GM12878 (cell line): ENCODE data around the gene CFAP92.

ENCODE experiments used
- CBFB ChIP-seq: IDR thresholded peaks from 2 replicates; pipeline ENCODE4 v1.6.1; 2016; ENCODE audit warnings: antibody characterized with exemption, low read depth
- EGR1 ChIP-seq, 2 experiments: IDR thresholded peaks; 1 replicate in 1 of 2; 2 replicates in 1 of 2; pipeline ENCODE4 v1.6.1; 2011 to 2012; ENCODE audit warnings: low read depth in 2 of 2, low read length in 2 of 2, borderline replicate concordance in 1 of 2, mild to moderate bottlenecking in 1 of 2, moderate library complexity in 1 of 2
- RAD21 ChIP-seq: IDR thresholded peaks from 2 replicates; pipeline ENCODE4 v1.6.1; 2011; ENCODE audit warnings: mild to moderate bottlenecking, low read depth, low read length, moderate library complexity; ENCODE audit not compliant: insufficient read depth
- TF ChIP-seq, protein P1 (sequence below), 3 experiments: IDR thresholded peaks in 2 of 3; conservative IDR thresholded peaks in 1 of 3; 2 replicates each; pipeline ENCODE4 v1.5.1; 2011; ENCODE audit warnings: low read depth in 3 of 3, low read length in 3 of 3, mild to moderate bottlenecking in 3 of 3, control low read depth in 2 of 3, moderate library complexity in 2 of 3, inconsistent platforms in 1 of 3, mixed read lengths in 1 of 3; ENCODE audit not compliant: control insufficient read depth in 2 of 3, insufficient read depth in 1 of 3; ENCODE audit errors: extremely low read depth in 1 of 3
- TF ChIP-seq, protein P2 (sequence below): IDR thresholded peaks from 2 replicates; pipeline ENCODE4 v1.6.1; 2012; ENCODE audit warnings: low read depth, low read length, improper control_type of control experiment

DNA sequence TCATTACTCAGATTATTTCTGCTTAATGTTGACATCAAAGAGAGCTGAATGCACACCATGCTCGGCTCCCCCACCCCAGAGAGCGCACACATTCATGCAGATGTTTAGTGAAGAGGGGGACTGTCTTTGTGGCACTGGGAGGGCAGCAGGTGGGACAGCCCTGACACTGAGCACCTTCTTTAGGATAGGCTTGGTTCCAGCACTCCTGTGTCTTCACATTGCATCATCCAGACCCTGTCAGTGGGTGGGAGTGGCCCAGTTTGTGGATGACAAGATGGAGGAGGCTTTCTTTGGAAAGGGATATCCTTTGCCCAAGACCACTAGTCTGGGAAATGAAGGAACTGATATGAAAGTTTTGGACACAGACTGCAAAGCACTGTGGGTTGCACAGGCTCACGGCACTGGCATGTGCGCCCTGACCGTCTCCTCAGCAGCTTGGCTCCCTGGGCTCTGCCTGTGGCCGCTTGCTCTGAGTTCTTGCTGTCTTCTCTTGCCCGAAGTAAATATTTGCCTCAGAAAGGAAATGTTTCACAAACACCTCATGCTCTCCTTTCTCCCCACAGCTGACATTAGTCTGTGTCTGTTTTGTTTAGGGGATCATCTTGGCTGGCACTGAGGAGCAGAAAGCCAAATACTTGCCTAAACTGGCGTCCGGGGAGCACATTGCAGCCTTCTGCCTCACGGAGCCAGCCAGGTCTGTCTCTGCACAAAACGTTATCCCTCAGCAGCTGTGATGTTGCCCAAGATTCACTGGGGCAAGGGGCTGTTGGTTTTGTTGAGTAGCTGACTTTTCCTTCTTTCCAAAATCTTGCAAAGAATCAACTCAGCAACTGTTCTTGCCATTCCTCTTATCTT lies 97.8 kb downstream of the CFAP92 start:
- TF ChIP-seq, protein P1, sequence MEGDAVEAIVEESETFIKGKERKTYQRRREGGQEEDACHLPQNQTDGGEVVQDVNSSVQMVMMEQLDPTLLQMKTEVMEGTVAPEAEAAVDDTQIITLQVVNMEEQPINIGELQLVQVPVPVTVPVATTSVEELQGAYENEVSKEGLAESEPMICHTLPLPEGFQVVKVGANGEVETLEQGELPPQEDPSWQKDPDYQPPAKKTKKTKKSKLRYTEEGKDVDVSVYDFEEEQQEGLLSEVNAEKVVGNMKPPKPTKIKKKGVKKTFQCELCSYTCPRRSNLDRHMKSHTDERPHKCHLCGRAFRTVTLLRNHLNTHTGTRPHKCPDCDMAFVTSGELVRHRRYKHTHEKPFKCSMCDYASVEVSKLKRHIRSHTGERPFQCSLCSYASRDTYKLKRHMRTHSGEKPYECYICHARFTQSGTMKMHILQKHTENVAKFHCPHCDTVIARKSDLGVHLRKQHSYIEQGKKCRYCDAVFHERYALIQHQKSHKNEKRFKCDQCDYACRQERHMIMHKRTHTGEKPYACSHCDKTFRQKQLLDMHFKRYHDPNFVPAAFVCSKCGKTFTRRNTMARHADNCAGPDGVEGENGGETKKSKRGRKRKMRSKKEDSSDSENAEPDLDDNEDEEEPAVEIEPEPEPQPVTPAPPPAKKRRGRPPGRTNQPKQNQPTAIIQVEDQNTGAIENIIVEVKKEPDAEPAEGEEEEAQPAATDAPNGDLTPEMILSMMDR (IDR thresholded peaks at IDR 0.05 in 2 of 3, conservative IDR thresholded peaks at IDR 0.05 in 1 of 3; ENCODE audit: control insufficient read depth in 2 of 3, extremely low read depth in 1 of 3, insufficient read depth in 1 of 3, low read depth in 3 of 3, low read length in 3 of 3): no peak
- no peak for TF ChIP-seq RAD21
- TF ChIP-seq, protein P2, sequence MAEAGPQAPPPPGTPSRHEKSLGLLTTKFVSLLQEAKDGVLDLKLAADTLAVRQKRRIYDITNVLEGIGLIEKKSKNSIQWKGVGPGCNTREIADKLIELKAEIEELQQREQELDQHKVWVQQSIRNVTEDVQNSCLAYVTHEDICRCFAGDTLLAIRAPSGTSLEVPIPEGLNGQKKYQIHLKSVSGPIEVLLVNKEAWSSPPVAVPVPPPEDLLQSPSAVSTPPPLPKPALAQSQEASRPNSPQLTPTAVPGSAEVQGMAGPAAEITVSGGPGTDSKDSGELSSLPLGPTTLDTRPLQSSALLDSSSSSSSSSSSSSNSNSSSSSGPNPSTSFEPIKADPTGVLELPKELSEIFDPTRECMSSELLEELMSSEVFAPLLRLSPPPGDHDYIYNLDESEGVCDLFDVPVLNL: no peak
- no peak for TF ChIP-seq EGR1 (IDR thresholded peaks at IDR 0.05; ENCODE audit: borderline replicate concordance in 1 of 2, low read depth in 2 of 2, low read length in 2 of 2)
- no peak for TF ChIP-seq CBFB
